Colonic mucosa (tissue), 4 donors: ENCODE results near the gene SHANK3. TPM values are rescaled to one million over a fixed set of nuclear protein-coding genes. Genes with fewer than 3 reads are reported as not detected.

Experiments used
- DNase-seq: peaks from one replicate; pipeline ENCODE4 v3.0.0-alpha.2; 2020
- H3K27ac ChIP-seq: fragments of 200-600 bp; one replicate; pipeline ENCODE4 v1.8.0; 2021
- H3K27me3 ChIP-seq: fragments of 200-600 bp; one replicate; pipeline ENCODE4 v1.8.0; 2021
- H3K36me3 ChIP-seq: fragments of 200-600 bp; one replicate; pipeline ENCODE4 v1.8.0; 2021
- H3K4me1 ChIP-seq: fragments of 200-600 bp; one replicate; pipeline ENCODE4 v1.8.0; 2021; ENCODE audit warnings: mild to moderate bottlenecking
- H3K4me3 ChIP-seq: fragments of 200-600 bp; one replicate; pipeline ENCODE4 v1.8.0; 2021
- H3K9ac ChIP-seq, 2 donors: one replicate each; pipeline ENCODE4 v1.7.0; 2013; ENCODE audit warnings: control low read depth in 2 of 2, low read depth in 2 of 2, low read length in 2 of 2
- H3K9me3 ChIP-seq: fragments of 200-600 bp; one replicate; pipeline ENCODE4 v1.8.0; 2021
- intact Hi-C: fragments of 100-400 bp; cut with DNase I; formaldehyde crosslinking; loops from one replicate; pipeline ENCODE4 v1.14.1; 2022
- total RNA-seq, 2 donors: library from RNA; stranded (reverse); fragmentation: NEBNext Ultra II Directional in 1 of 2; extraction: Animal tissue kit (Norgen Biotek cat#: 25700) in 1 of 2; gene quantifications; one replicate each; pipeline ENCODE4 v1.2.1, GENCODE V29; 2021
- TF ChIP-seq, protein P1 (sequence below): fragments of 200-600 bp; IDR thresholded peaks from one replicate; pipeline ENCODE4 v1.8.0; 2022; ENCODE audit warnings: antibody characterized with exemption, mild to moderate bottlenecking
- donor health status: healthy.
- donor health status: DM: no; HTN: no; CAD: no.
- donor health status: DM: no; HTN: no; CAD: no.

SHANK3 gene
- total RNA-seq, 2 donors from 2014 or later = 3.6 to 4.3 TPM

DNA sequence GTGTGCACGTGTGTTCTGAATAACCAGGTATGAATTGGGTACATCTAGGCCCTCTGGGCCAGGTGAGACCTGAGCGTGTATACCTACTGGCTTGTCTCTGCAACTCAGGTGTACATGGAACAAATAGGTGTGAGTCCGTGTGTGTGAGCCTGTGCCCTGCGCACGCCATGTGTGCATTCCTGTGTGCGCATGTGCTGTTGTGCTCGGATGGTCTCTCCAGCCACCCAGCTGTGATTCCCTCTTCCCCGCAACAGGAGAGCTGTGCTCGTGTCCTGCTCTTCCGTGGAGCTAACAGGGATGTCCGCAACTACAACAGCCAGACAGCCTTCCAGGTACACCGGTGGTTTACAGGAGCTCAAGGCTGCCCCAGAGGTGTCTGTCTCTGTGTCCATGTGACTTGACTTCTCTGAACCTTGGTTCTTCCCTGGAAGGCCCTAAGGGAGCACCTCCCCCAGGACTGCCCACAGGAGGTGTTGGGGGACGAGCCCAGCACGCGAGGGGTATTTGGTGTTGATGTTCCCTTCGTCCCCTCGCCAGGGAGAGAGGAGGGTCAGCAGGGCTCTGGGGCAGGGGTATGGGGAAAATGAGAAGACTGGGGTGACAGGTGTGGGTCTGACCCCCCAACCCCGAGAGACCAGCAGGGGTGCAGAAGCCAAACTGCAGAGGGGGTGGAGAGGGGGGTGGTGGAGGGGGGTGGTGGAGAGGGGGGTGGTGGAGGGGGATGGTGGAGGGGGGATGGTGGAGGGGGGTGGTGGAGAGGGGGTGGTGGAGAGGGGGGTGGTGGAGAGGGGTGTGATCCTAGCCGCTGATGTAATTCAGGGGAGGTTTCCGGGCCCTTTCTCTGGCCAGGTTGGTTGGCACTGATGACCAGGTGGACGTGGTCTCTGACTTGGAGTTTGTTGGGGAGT, 10.7 kb downstream of the SHANK3 start:
- Histone ChIP-seq H3K4me3 (no peak overlapping the region), H3K9me3 (no peaks in the 10 kb centered on the region), H3K27me3 (no peaks in the 10 kb centered on the region), H3K9ac (no peak overlapping the region), H3K4me1 (no peaks in the 10 kb centered on the region), H3K27ac (no peak overlapping the region), H3K36me3 (no peaks in the 10 kb centered on the region)
- no peak for DNase-seq
- TF ChIP-seq, protein P1, sequence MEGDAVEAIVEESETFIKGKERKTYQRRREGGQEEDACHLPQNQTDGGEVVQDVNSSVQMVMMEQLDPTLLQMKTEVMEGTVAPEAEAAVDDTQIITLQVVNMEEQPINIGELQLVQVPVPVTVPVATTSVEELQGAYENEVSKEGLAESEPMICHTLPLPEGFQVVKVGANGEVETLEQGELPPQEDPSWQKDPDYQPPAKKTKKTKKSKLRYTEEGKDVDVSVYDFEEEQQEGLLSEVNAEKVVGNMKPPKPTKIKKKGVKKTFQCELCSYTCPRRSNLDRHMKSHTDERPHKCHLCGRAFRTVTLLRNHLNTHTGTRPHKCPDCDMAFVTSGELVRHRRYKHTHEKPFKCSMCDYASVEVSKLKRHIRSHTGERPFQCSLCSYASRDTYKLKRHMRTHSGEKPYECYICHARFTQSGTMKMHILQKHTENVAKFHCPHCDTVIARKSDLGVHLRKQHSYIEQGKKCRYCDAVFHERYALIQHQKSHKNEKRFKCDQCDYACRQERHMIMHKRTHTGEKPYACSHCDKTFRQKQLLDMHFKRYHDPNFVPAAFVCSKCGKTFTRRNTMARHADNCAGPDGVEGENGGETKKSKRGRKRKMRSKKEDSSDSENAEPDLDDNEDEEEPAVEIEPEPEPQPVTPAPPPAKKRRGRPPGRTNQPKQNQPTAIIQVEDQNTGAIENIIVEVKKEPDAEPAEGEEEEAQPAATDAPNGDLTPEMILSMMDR = no peak
- intact Hi-C loops = no loop called here

GRCh38 chr22:50683994-50684371, 11.4 kb downstream of the SHANK3 start:
- Histone ChIP-seq H3K4me3 (no peak overlapping the region), H3K27ac (no peak overlapping the region)
- intact Hi-C loops = no loop called here

DNA sequence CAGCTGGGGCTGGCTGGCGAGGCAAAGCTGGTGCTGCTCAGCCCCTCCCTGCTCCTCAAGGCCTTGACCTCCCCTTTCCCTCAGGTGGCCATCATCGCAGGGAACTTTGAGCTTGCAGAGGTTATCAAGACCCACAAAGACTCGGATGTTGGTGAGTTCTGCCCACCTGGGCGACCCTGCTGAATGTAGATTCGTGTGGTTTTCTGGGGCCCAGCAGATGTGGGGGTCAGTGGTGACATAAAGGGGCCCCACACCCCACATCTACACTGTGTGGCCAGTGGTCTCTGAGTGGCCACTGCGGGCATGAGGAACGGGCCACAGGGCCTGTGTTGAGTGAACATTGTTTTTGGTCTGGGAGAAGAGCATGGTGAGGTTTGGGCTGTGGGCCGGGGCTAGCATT, 11.9 kb downstream of the SHANK3 start:
- H3K36me3 ChIP-seq = no peaks in the 10 kb centered on the region
- TF ChIP-seq, protein P1 = no peak
- H3K4me1 ChIP-seq = no peaks in the 10 kb centered on the region
- H3K9me3 ChIP-seq = no peaks in the 10 kb centered on the region
- H3K4me3 ChIP-seq = no peak overlapping the region
- intact Hi-C loops = no loop called here
- no peak for DNase-seq
- H3K9ac ChIP-seq = no peak overlapping the region
- no peaks in the 10 kb centered on the region for H3K27me3 ChIP-seq
- no peak overlapping the region for H3K27ac ChIP-seq

More at GRCh38 chr22:50683994-50684371, 11.4 kb downstream of the SHANK3 start:
- H3K9me3 ChIP-seq = no peaks in the 10 kb centered on the region
- H3K9ac ChIP-seq = no peak overlapping the region
- DNase-seq = no peak
- H3K4me1 ChIP-seq = no peaks in the 10 kb centered on the region
- TF ChIP-seq, protein P1 = no peak
- no peaks in the 10 kb centered on the region for H3K27me3 ChIP-seq
- no peaks in the 10 kb centered on the region for H3K36me3 ChIP-seq

- no peaks in the 10 kb centered on the region for H3K9me3 ChIP-seq
- no peak for DNase-seq
- H3K27me3 ChIP-seq = no peaks in the 10 kb centered on the region
- H3K27ac ChIP-seq = no peak overlapping the region
- H3K4me3 ChIP-seq = no peak overlapping the region
- TF ChIP-seq, protein P1 = no peak
- H3K9ac ChIP-seq = no peak overlapping the region
- intact Hi-C loops = no loop called here
- no peaks in the 10 kb centered on the region for H3K36me3 ChIP-seq
- H3K4me1 ChIP-seq = no peaks in the 10 kb centered on the region
Observed at GRCh38 chr22:50684986-50685385, 12.4 kb downstream of the SHANK3 start.

DNA sequence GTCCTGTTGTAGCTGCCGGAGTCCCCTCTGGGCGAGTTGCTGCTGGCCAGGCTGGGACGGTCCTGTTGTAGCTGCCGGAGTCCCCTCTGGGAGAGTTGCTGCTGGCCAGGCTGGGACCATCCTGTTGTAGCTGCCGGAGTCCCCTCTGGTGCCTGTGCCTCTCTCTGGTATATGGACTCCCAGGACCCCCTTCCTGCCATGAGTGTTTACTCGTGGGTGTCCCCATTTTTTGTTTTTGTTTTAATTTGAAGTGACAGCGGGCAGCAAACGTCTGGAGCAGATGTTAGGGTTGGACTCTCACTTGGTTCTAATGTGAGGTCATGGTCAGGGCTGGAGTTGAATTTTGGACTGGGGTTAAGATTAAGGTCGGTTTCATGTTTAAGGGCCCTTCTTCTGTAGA, 14.2 kb downstream of the SHANK3 start:
- no peak overlapping the region for H3K9ac ChIP-seq
- DNase-seq = no peak
- no peaks in the 10 kb centered on the region for H3K36me3 ChIP-seq
- TF ChIP-seq, protein P1 = no peak
- no peaks in the 10 kb centered on the region for H3K4me1 ChIP-seq
- H3K27ac ChIP-seq = no peak overlapping the region
- H3K27me3 ChIP-seq = no peaks in the 10 kb centered on the region
- no peak overlapping the region for H3K4me3 ChIP-seq
- intact Hi-C loops = no loop called here
- H3K9me3 ChIP-seq = no peaks in the 10 kb centered on the region
